Endothelial cell of umbilical vein (primary cell): ENCODE data around the gene FSIP1. TPM values are rescaled to one million over a fixed set of nuclear protein-coding genes. Genes with fewer than 3 reads are reported as not detected.

Experiments
- BruUV-seq: library from RNA; stranded (reverse); fragments of 400-500 nt; replicated peaks from 2 replicates; lab custom pipeline; 2021; lab: Mats Ljungman, UMichigan
- CTCF ChIA-PET: fragments of 300-600, 350-600 bp; sonication (Branson Sonifier 250); formaldehyde crosslinking; loops from one replicate; lab custom pipeline; 2021; ENCODE audit warnings: antibody characterized with exemption, inconsistent platforms; lab: Charles Lee
- POLR2A ChIA-PET: fragments of 300-600, 350-600 bp; sonication (Branson Sonifier 250); formaldehyde crosslinking; loops from one replicate; lab custom pipeline; 2021; ENCODE audit warnings: antibody characterized with exemption, inconsistent platforms; lab: Charles Lee
- DNase-seq: peaks from one replicate; pipeline ENCODE4 v3.0.0-alpha.2; 2011; ENCODE audit warnings: low read depth, low spot score
- FAIRE-seq: peaks from 2 replicates; lab custom pipeline; 2011; peaks lifted over from hg19 to GRCh38; lab: Jason Lieb, UNC
- H2AFZ ChIP-seq: 2 replicates; pipeline ENCODE4 v1.6.0; 2012; ENCODE audit warnings: low read depth, low read length, control low read depth, inconsistent platforms
- H3K27ac ChIP-seq: 2 replicates; pipeline ENCODE4 v1.5.1; 2011; ENCODE audit warnings: low read depth, mild to moderate bottlenecking, control low read depth, low read length, moderate library complexity; ENCODE audit not compliant: insufficient read depth
- H3K27me3 ChIP-seq, 2 experiments: 2 replicates each; pipeline versions ENCODE4 v1.6.0 to v1.6.1; 2011; ENCODE audit warnings: low read length in 2 of 2, mixed read lengths in 1 of 2; ENCODE audit not compliant: control insufficient read depth in 2 of 2, insufficient read depth in 2 of 2
- H3K36me3 ChIP-seq, 2 experiments: 2 replicates in 1 of 2; 3 replicates in 1 of 2; pipeline ENCODE4 v1.5.1; 2011; ENCODE audit warnings: low read length in 2 of 2, mild to moderate bottlenecking in 1 of 2, moderate library complexity in 1 of 2; ENCODE audit not compliant: control insufficient read depth in 2 of 2, insufficient read depth in 2 of 2; ENCODE audit errors: extremely low read depth in 1 of 2
- H3K4me1 ChIP-seq: 3 replicates; pipeline ENCODE4 v1.5.1; 2011; ENCODE audit warnings: mild to moderate bottlenecking, low read length; ENCODE audit not compliant: control insufficient read depth, insufficient read depth; ENCODE audit errors: extremely low read depth
- H3K4me2 ChIP-seq: 2 replicates; pipeline ENCODE4 v1.6.1; 2011; ENCODE audit warnings: low read length, control low read depth, mixed read lengths; ENCODE audit not compliant: insufficient read depth
- H3K4me3 ChIP-seq, 3 experiments: fragments of 200-600 bp in 1 of 3; sonication (generic), shearing (Covaris generic) in 1 of 3; replicated peaks in 1 of 3; 2 replicates each; pipeline ENCODE4 v1.5.1; 2011 to 2016; ENCODE audit warnings: control low read depth in 3 of 3, low read length in 3 of 3, mild to moderate bottlenecking in 2 of 3, inconsistent platforms in 1 of 3, low read depth in 1 of 3, moderate library complexity in 1 of 3; ENCODE audit not compliant: insufficient read depth in 1 of 3
- H3K79me2 ChIP-seq: 2 replicates; pipeline ENCODE4 v1.6.0; 2012; ENCODE audit warnings: low read length, inconsistent platforms; ENCODE audit not compliant: control insufficient read depth, insufficient read depth
- H3K9ac ChIP-seq: replicated peaks from 2 replicates; pipeline ENCODE3; 2011; ENCODE audit warnings: low read length, control low read depth; ENCODE audit not compliant: insufficient read depth; ENCODE audit errors: extremely low read depth
- H3K9me1 ChIP-seq: replicated peaks from 3 replicates; pipeline ENCODE4 v1.6.0; 2011; ENCODE audit warnings: mild to moderate bottlenecking, low read length; ENCODE audit not compliant: control insufficient read depth, insufficient read depth; ENCODE audit errors: extremely low read depth
- H3K9me3 ChIP-seq: replicated peaks from 2 replicates; pipeline ENCODE4 v1.5.1; 2012; ENCODE audit warnings: low read length, inconsistent platforms; ENCODE audit not compliant: control insufficient read depth, insufficient read depth
- H4K20me1 ChIP-seq: replicated peaks from 2 replicates; pipeline ENCODE3; 2011; ENCODE audit warnings: mild to moderate bottlenecking, low read length; ENCODE audit not compliant: control insufficient read depth, insufficient read depth; ENCODE audit errors: extremely low read depth
- EZH2 ChIP-seq: IDR thresholded peaks from 2 replicates; pipeline ENCODE4 v1.6.1; 2012; ENCODE audit warnings: borderline replicate concordance, low read depth, mild to moderate bottlenecking, moderate library complexity, low read length, inconsistent platforms; ENCODE audit not compliant: severe bottlenecking
- FOS ChIP-seq: IDR thresholded peaks from 2 replicates; pipeline ENCODE4 v1.6.1; 2011; ENCODE audit warnings: mild to moderate bottlenecking, low read length, moderate library complexity, borderline replicate concordance; ENCODE audit not compliant: insufficient read depth
- GATA2 ChIP-seq: IDR thresholded peaks from 2 replicates; pipeline ENCODE4 v1.7.0; 2011; ENCODE audit warnings: low read depth, mild to moderate bottlenecking, moderate library complexity, mixed read lengths, low read length; ENCODE audit not compliant: insufficient read length, insufficient read depth
- JUN ChIP-seq: IDR thresholded peaks from 2 replicates; pipeline ENCODE4 v1.6.1; 2011; ENCODE audit warnings: borderline replicate concordance, low read depth; ENCODE audit not compliant: insufficient read length, insufficient read depth
- MYC ChIP-seq: IDR thresholded peaks from one replicate; pipeline ENCODE4 v1.6.1; 2011; ENCODE audit warnings: mild to moderate bottlenecking, low read depth, low read length
- POLR2A ChIP-seq: IDR thresholded peaks from 2 replicates; pipeline ENCODE4 v1.6.1; 2012; ENCODE audit warnings: low read depth, mild to moderate bottlenecking, control low read depth, low read length
- POLR2AphosphoS5 ChIP-seq: IDR thresholded peaks from 2 replicates; pipeline ENCODE4 v1.6.1; 2012; ENCODE audit warnings: low read depth, mild to moderate bottlenecking, control low read depth, low read length, moderate library complexity; ENCODE audit not compliant: insufficient read depth
- dilution Hi-C: fragments of 300-500 bp; cut with MboI; formaldehyde crosslinking; loops from one replicate; pipeline ENCODE4 v1.15.0; 2019; ENCODE audit warnings: low sequenced_read_pairs; ENCODE audit not compliant: extremely low pct_ligation_motif_present
- intact Hi-C: fragments of 100-400 bp; cut with micrococcal nuclease; formaldehyde crosslinking; loops from one replicate; pipeline ENCODE4 v1.10.0; 2022
- polyA plus RNA-seq, 4 experiments: library from polyadenylated mRNA; depleted of rRNA in 3 of 4; stranded (reverse) in 3 of 4; unstranded in 1 of 4; fragments of >200 nt; gene quantifications; 2 replicates each; pipeline versions ENCODE4 v1.2.1 to v1.2.3, GENCODE V29; 2011 to 2012; ENCODE audit warnings: missing spikeins in 1 of 4
- total RNA-seq: library from RNA; stranded (reverse); gene quantifications from 2 replicates; pipeline ENCODE4 v1.2.3, GENCODE V29; 2021
- TF ChIP-seq, protein P1 (sequence below): IDR thresholded peaks from 2 replicates; pipeline ENCODE4 v1.6.1; 2011; ENCODE audit not compliant: insufficient read depth, insufficient read length
- TF ChIP-seq, protein P2 (sequence below), 2 donors: IDR thresholded peaks; 1 replicate in 1 of 2; 2 replicates in 1 of 2; pipeline ENCODE4 v1.5.1; 2011; ENCODE audit warnings: low read length in 2 of 2, mild to moderate bottlenecking in 2 of 2, moderate library complexity in 2 of 2, control low read depth in 1 of 2, inconsistent platforms in 1 of 2, low read depth in 1 of 2; ENCODE audit not compliant: insufficient read depth in 1 of 2; ENCODE audit errors: extremely low read depth in 1 of 2

The FSIP1 gene
- total and polyA plus RNA-seq, 2 donors (not counting 3 experiments of a cell fraction or from before 2014, with no cell fraction given), result 0.23 to 1.1 TPM

DNA sequence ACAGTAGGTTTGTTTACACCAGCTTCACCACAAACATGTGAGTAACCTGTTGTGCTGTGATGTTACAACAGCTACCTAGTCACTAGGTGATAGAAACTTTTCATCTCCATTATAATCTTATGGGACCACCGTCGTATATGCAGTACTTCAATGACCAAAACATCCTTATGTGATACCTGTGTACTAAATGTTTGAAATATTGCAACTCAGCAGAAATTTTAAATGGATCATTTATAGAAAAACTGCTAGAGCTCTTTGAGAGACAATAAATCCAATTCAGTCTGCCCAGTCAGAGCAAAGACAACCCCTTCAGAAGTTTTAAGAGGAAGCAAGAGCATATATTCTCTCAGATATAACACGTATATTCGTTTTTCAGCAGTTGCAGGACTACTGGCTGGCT lies 128.3 kb downstream of the FSIP1 start:
- Histone ChIP-seq H3K4me3 (no peak overlapping the region), H3K9ac (no peak overlapping the region), H3K9me1 (no peaks in the 10 kb centered on the region), H3K4me2 (no peak overlapping the region), H3K36me3 (no peaks in the 10 kb centered on the region), H4K20me1 (no peaks in the 10 kb centered on the region), H3K27ac (no peak overlapping the region), H3K4me1 (peaks cover 14% of the 10 kb centered on the region), H3K9me3 (no peaks in the 10 kb centered on the region), H3K27me3 (no peaks in the 10 kb centered on the region), H3K79me2 (no peaks in the 10 kb centered on the region), H2AFZ (no peak overlapping the region)
- dilution Hi-C loops (no loop called here), intact Hi-C loops (no loop called here)
- CTCF ChIA-PET, result interaction anchor here (1.0 to 1.3 kb wide), 2 partner anchors 13 to 29 kb away, joined by 3 read pairs; no protein-coding TSS in a partner anchor
- FAIRE-seq (no peak), DNase-seq (no peak)
- POLR2A ChIA-PET, result no interaction called here
- TF ChIP-seq POLR2AphosphoS5, result no peak
- no TSS peak for BruUV-seq

DNA sequence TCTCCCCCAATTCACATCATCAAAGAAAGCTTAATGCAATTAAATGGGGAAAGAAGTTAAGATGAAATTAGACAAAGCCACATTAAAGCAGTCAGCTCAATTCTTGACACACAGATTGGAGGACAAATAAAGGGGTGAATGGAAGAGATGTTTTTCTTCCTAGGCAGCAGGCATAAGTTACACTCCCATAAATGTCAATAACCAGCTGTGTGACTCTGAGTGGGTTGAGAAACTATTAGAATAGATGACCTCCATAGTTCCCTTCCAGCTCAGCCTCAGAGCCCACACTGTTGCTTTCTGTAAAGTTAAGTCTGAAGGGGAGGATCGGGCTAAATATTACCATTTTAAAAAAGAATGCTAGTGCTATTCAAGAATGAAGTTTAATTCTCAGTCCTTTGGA lies 130.8 kb downstream of the FSIP1 start:
- TF ChIP-seq FOS (no peak), MYC (no peak), JUN (no peak), EZH2 (no peak), POLR2A (no peak), POLR2AphosphoS5 (no peak), GATA2 (no peak)
- TF ChIP-seq, protein P1, sequence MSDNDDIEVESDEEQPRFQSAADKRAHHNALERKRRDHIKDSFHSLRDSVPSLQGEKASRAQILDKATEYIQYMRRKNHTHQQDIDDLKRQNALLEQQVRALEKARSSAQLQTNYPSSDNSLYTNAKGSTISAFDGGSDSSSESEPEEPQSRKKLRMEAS, result no peak
- TF ChIP-seq, protein P2, sequence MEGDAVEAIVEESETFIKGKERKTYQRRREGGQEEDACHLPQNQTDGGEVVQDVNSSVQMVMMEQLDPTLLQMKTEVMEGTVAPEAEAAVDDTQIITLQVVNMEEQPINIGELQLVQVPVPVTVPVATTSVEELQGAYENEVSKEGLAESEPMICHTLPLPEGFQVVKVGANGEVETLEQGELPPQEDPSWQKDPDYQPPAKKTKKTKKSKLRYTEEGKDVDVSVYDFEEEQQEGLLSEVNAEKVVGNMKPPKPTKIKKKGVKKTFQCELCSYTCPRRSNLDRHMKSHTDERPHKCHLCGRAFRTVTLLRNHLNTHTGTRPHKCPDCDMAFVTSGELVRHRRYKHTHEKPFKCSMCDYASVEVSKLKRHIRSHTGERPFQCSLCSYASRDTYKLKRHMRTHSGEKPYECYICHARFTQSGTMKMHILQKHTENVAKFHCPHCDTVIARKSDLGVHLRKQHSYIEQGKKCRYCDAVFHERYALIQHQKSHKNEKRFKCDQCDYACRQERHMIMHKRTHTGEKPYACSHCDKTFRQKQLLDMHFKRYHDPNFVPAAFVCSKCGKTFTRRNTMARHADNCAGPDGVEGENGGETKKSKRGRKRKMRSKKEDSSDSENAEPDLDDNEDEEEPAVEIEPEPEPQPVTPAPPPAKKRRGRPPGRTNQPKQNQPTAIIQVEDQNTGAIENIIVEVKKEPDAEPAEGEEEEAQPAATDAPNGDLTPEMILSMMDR (IDR thresholded peaks at IDR 0.05; ENCODE audit: extremely low read depth in 1 of 2, insufficient read depth in 1 of 2, low read depth in 1 of 2, low read length in 2 of 2), result no peak
- dilution Hi-C loops, result no loop called here
- no peaks in the 10 kb centered on the region for H4K20me1 ChIP-seq

More for the DNA sequence above, 130.8 kb downstream of the FSIP1 start:
- Histone ChIP-seq H3K9ac (no peak overlapping the region), H3K4me1 (peaks cover under 1% of the 10 kb centered on the region), H3K27me3 (no peaks in the 10 kb centered on the region), H3K9me1 (no peaks in the 10 kb centered on the region), H2AFZ (no peak overlapping the region), H3K4me2 (no peak overlapping the region), H3K79me2 (no peaks in the 10 kb centered on the region), H3K36me3 (no peaks in the 10 kb centered on the region), H3K9me3 (no peaks in the 10 kb centered on the region), H3K27ac (no peak overlapping the region), H3K4me3 (no peak overlapping the region)
- FAIRE-seq, result no peak
- DNase-seq, result no peak
- ChIA-PET CTCF (interaction anchor here (0.9 to 2.6 kb wide), 5 partner anchors 10 to 105 kb away, joined by 3 to 8 read pairs (median 4); no protein-coding TSS in a partner anchor), POLR2A (no interaction called here)
- intact Hi-C loops, result no loop called here
- BruUV-seq, result no TSS peak
